ENCODE results near the gene KYNU. TPM values are rescaled to one million over a fixed set of nuclear protein-coding genes. Genes with fewer than 3 reads are reported as not detected.

Gene KYNU
- total RNA-seq, 6 experiments from 2014 or later = 0.17 to 0.63 (median 0.34) TPM; not detected in 1

DNA sequence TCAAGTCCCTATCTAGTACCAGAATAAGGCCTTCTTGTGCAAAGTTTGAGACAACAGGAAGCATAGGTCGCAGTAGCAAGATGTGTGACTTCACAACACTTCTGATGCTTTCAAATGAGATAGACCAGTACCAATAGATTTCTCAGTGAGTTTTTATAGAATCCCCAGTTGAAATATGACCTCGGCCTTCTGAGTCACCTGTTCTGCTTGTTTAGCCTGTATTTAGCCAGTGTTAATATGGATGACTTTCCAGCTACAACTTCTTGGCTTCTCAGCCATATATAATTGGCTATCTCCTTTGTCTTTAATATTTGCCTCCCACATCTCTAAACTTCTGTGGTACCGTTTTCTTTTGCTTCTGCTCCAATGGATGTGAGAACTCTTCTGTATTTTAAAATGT lies 113.8 kb downstream of the KYNU start:
- TF ChIP-seq CTCF (IDR thresholded peaks at IDR 0.05) = no peak
- H3K4me3 Mint-ChIP-seq = no peak overlapping the region
- no peak overlapping the region for H3K27ac Mint-ChIP-seq
- H3K9me3 Mint-ChIP-seq = no peaks in the 10 kb centered on the region
- no peak for DNase-seq
- no peaks in the 10 kb centered on the region for H3K36me3 Mint-ChIP-seq (ENCODE audit: low read depth)
- no peaks in the 10 kb centered on the region for H3K4me1 Mint-ChIP-seq (ENCODE audit: low read depth)
- no peaks in the 10 kb centered on the region for H3K27me3 Mint-ChIP-seq (ENCODE audit: insufficient read depth)

GRCh38 chr2:142992840-142993239 lies 115.4 kb downstream of the KYNU start:
- Mint-ChIP-seq H3K4me1 (ENCODE audit: low read depth) (no peaks in the 10 kb centered on the region), H3K27me3 (ENCODE audit: insufficient read depth) (no peaks in the 10 kb centered on the region), H3K9me3 (no peaks in the 10 kb centered on the region), H3K27ac (no peak overlapping the region), H3K36me3 (ENCODE audit: low read depth) (no peaks in the 10 kb centered on the region), H3K4me3 (no peak overlapping the region)
- no peak for TF ChIP-seq CTCF (IDR thresholded peaks at IDR 0.05)
- DNase-seq = no peak

DNA sequence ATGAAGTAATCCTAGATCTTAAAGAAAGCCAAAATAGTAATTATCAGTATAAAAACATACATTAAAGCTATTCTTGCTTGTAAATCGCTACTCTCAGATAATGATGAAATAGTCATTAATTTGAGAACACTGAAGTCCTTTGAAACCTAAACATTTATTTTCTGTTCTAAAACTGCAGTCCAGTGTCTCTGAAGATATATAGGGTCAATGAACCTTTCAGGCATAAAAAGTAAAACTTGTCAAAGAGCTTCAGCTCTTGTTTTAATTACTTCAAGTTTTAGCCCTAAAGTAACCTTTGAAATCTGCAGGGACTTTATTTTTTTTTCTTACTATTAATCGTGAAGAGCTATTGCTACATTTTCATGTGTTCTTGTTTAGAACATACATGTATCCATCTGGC lies 116.3 kb downstream of the KYNU start:
- H3K4me3 Mint-ChIP-seq = no peak overlapping the region
- no peak for DNase-seq
- no peak overlapping the region for H3K27ac Mint-ChIP-seq
- no peaks in the 10 kb centered on the region for H3K9me3 Mint-ChIP-seq
- no peak for TF ChIP-seq CTCF (IDR thresholded peaks at IDR 0.05)
- H3K4me1 Mint-ChIP-seq (ENCODE audit: low read depth) = no peaks in the 10 kb centered on the region
- no peaks in the 10 kb centered on the region for H3K36me3 Mint-ChIP-seq (ENCODE audit: low read depth)
- H3K27me3 Mint-ChIP-seq (ENCODE audit: insufficient read depth) = no peaks in the 10 kb centered on the region

GRCh38 chr2:142994665-142995064 lies 117.2 kb downstream of the KYNU start:
- H3K27me3 Mint-ChIP-seq (ENCODE audit: insufficient read depth) = no peaks in the 10 kb centered on the region
- no peak for DNase-seq
- H3K4me1 Mint-ChIP-seq (ENCODE audit: low read depth) = no peaks in the 10 kb centered on the region
- H3K4me3 Mint-ChIP-seq = no peak overlapping the region
- H3K9me3 Mint-ChIP-seq = no peaks in the 10 kb centered on the region
- TF ChIP-seq CTCF (IDR thresholded peaks at IDR 0.05) = no peak
- H3K27ac Mint-ChIP-seq = no peak overlapping the region
- no peaks in the 10 kb centered on the region for H3K36me3 Mint-ChIP-seq (ENCODE audit: low read depth)

GRCh38 chr2:142997231-142997630 lies 119.8 kb downstream of the KYNU start:
- TF ChIP-seq CTCF (IDR thresholded peaks at IDR 0.05) = no peak
- no peak overlapping the region for H3K27ac Mint-ChIP-seq
- H3K36me3 Mint-ChIP-seq (ENCODE audit: low read depth) = no peaks in the 10 kb centered on the region
- no peaks in the 10 kb centered on the region for H3K9me3 Mint-ChIP-seq
- H3K4me1 Mint-ChIP-seq (ENCODE audit: low read depth) = no peaks in the 10 kb centered on the region
- DNase-seq = no peak
- no peaks in the 10 kb centered on the region for H3K27me3 Mint-ChIP-seq (ENCODE audit: insufficient read depth)
- no peak overlapping the region for H3K4me3 Mint-ChIP-seq

- Mint-ChIP-seq H3K4me3 (no peak overlapping the region), H3K9me3 (peaks cover 6% of the 10 kb centered on the region), H3K27ac (no peak overlapping the region), H3K4me1 (ENCODE audit: low read depth) (no peaks in the 10 kb centered on the region), H3K27me3 (ENCODE audit: insufficient read depth) (peaks cover 1% of the 10 kb centered on the region; the same call in 1 of the 2 replicates), H3K36me3 (ENCODE audit: low read depth) (no peaks in the 10 kb centered on the region)
- TF ChIP-seq CTCF (IDR thresholded peaks at IDR 0.05) = no peak
- DNase-seq = no peak
These were observed 123.1 kb downstream of the KYNU start for GRCh38 chr2:143000599-143000998.

All from HFFc6 (cell line).